Measurements from ENCODE around the gene ERAP2. TPM values are rescaled to one million over a fixed set of nuclear protein-coding genes. Genes with fewer than 3 reads are reported as not detected.
A peak's percentile ranks its signal among the peaks of the same experiment; 100 is the strongest.
"Not testable (repeated sequence)": the region's sequence is repeated elsewhere in the genome, so short reads cannot be mapped to it uniquely, and the experiment has no call there.

The ERAP2 gene
- total RNA-seq, 1 donor from 2014 or later: 31.2 TPM

DNA sequence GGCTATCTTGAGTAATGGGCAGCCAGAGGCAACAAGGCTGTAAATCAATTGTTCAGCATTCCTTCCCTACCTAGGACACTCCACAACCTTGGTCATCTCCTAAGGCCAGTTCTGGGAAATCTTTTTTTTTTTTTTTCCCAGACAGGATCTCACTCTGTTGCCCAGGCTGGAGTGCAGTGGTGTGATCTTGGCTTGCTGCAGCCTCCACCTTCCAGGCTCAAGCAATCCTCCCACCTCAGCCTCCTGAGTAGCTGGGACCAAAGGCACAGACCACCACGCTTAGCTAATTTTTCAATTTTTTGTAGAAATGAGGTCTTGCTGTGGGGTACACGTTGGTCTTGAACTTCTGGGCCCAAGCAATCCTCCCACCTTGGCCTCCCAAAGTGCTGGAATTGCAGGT lies 54.7 kb downstream of the ERAP2 start:
- DNase-seq (ENCODE audit: low read depth in 2 of 2): not testable (repeated sequence)

DNA sequence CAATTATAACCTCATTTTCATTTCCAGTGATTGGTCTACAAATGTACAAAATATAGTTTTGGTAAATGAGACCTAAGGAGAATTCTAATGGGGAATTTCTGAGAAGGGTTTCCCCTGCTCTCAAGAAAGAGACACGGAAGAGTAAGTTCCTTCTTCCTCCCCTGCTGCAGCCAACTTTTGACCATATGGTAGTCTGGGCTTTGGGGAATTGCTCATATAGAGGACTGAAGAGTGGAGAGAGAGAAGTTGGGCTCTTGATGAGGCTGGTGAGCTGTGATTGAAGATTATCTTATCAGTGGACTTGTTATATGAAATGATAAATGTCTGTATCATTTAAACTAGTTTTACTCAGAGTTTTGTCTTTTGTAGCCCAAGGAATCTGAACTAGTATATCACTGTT lies 55.3 kb downstream of the ERAP2 start:
- DNase-seq (ENCODE audit: low read depth in 2 of 2): no peak

DNA sequence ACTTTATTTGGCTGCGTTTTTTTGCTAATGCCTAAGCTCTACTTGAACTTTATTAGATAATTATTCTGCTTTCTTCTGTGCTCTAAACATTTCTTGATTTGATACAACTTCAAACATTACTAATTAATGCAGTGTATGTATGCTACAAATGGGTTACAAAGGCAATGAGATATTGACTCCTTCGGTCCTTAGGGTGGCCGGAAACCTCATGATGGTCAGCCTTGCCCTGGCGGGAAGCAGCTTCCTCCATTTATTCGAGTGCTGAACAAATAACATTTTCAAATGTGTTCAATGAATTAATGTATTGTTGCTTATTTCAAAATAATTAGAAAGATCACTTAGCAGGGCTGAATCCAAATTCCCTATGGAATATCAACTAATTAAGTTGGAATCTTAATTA lies 55.7 kb downstream of the ERAP2 start:
- DNase-seq (ENCODE audit: low read depth in 2 of 2): no peak

DNA sequence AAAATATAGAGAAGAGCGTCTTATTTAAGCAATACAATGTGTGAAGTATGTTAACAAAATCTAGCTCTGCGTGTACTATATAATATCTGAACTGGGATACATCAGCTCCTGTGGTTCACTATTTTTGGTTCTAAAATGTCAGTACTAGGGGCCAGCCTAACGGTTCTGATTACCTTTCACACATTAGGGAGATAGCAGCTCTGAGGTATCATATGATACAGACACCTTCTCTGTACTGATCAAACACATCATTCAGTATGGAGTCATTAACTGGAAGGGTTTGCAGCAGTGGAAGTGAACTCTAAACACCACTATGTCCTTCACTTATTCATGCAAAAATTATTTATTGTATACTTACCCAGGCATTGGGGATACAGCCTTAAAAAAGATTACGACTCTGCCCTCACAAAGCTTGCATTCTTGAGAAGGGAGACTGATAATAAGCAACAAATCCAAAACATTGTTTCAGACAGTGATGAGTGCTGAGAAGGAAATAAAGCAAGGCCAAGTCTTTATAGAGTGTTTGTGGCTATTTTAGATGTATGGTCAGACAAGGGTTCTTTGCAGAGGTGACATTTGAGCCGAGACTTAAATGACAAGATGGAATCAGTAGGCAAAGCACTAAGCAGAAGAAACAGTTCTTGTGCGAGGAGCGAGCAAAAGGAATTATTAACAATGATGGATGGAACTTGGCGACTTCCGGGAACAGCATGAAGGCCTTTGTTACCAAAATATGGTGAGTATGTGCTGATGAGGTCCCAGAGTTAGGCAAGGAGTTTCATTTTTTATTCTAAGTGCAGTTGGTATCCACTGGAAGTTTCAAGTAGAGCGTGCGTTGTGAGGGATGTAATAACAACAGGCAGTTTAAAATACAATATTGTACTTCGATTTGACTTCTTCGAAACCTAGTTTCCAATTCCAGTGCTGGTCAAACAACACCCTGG lies 57.7 kb downstream of the ERAP2 start:
- DNase-seq (ENCODE audit: low read depth in 2 of 2): peak in 1 of 2 donors; percentile 51

DNA sequence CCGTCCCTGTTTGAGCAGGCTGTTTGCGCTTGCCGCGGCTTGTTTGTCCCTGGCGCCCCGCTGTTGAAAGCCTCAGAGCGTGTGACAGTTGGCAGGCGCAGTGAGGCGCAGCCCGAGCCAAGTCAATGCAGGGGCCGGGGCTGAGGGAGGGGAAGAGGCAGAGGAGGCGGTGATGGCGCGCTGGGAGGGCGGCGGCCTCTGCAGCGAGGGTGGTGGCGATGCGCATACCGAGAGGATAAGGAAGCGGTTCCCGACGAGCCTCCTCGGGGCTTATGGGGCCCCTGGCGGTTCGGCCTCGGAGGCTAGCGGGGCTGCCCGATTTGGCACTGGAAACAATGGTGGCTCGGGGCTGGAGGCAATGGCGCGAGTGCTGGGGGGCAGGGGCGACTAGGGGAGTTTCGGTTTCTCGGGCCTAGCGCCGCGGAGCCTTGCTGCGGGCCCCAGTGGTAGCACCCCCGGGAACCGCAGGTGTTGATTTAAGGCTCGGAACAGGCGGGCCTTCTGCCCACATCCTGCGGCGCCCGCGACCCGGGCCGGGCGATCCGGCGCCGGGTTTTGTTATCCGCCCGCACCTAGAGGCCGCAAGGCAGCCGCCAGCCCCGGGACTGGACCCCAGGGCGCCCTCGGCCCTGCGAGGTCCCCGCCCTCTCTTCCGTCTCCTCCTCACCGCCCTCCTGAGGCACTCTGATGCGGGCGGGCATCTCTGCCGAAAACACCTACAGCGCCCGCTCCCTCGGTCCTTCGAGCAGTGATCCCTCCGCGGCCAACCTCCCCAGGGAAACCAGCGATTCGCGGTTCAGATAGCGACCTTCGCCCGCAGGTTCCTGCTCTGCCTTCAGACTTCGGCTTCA lies 58.6 kb downstream of the ERAP2 start:
- peak; percentile 91 to 94 for DNase-seq (ENCODE audit: low read depth in 2 of 2)

DNA sequence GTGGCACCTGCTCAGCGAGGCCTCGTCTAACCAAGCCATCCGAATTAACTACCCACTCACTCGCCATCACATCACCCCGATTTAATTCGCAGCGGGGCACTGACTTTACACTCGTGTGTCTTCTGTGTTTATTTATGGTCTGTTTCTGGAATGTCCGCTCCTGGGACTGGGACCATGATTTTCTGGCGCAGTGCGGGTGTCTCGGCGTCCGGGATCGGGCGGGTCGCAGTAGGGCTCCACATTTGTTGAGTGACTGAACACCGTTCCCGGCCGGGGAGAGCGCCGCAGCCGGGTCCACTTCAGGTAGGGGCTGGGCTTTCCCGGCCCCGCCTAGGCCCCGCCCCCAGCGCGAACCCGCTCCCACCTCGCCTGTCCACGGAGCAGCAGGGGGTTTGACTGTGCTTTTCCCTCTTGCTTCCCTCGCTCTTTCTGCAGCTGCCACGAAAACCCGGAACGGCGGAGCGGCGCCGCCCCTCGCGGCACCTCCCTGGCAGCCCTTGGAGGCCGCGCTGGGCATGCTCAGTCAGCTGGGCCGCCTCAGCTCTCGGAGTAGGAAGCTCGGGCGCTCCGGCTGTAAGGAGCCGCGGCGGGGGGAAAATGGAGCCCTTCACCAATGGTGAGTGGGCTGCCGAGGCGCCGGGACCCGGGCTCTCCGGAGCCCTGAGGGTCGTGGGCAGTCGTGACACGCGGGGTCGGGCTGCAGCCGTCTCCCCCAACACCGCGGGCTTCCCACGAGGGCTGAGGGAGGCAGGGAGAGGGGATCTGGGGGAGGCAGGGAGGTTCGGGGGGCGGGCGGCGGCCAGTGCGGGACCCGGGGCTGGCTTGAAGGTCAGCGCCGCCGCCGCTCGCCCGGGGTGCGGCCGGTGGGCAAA lies 59.5 kb downstream of the ERAP2 start, which contains the start of gene LNPEP:
Gene LNPEP (plus strand): TSS at position 522 of the 872 bp plus-strand sequence. CDS start 76 bp downstream, at position 598.
- DNase-seq (ENCODE audit: low read depth in 2 of 2): peak; percentile 98

DNA sequence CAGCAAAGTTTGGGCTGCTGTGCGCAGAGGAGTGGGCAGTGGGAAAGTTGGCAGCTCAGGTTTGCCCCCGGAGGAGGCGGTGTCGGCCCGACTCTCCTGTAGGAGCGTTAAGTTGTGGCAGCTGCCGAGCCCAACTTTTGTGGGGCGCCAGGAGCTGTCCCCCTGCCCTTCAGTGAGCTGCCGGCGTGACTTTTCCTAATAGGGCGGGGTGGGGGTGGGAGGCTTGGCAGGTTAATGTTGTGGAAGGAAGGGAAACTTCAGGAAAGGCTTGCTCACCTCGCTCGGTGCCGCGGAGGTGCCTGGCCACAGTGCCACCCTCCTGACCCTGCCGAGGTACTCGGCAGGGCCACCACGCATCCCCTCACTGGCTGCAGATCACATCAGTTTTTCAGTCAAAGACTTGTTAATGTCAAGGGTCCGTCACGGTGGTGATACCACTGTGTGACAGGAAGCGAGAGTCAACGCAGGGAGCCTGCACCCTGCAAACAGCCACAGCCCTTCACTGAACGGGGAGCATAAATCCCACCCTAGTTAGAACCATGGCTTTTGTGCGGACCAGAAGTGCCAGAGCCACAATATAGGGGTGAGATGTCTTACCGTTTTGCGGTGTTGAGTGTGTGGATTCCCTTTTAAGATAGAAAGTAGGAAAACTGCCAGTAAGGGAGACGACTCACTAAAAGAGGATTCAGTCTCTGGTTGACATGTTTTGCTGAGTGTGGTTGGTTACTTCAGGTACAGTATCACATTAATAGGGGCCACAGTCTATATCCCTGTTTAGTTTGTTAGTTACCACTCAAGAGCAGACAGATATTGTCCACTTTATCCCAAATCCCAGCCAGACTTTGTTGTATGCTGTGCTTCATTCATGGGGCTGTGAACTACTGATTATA lies 60.4 kb downstream of the ERAP2 start:
- DNase-seq (ENCODE audit: low read depth in 2 of 2): peak; percentile 40 to 43

DNA sequence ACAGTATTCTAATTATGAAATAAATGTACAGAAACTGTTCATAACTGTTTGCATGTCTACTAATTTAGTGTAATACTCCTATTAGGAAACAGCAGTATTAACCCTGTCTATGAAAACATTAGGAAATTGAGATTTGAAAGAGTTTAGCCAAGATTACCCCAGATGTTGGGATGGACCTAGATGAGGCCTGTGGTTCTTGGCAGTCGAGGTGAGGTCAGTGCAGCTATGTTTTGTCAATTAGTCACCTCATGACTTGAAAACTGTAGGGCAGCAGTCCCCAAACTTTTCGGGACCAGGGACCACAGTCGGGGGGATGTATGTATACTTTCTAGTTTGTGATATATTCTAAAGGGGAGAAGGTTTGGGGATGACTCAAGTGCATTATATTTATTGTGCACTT lies 64.3 kb downstream of the ERAP2 start:
- no peak for DNase-seq (ENCODE audit: low read depth in 2 of 2)

DNA sequence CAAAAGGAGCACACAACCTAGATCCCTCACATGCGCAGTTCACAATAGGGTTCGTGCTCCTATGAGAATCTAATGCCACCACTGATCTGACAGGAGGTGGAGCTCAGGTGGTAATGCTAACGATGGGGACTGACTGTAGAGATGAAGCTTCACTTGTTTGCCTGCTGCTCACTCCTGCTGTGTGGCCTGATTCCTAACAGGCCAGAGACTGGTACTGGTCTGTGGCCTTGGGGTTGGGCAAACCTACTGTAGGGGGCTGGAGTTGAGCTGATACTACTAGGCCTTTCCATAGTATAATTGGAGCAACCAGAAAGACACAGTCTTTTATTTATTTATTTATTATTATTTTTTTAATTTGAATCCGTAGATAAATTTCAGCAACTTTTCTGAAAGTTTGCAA lies 64.8 kb downstream of the ERAP2 start:
- no peak for DNase-seq (ENCODE audit: low read depth in 2 of 2)

DNA sequence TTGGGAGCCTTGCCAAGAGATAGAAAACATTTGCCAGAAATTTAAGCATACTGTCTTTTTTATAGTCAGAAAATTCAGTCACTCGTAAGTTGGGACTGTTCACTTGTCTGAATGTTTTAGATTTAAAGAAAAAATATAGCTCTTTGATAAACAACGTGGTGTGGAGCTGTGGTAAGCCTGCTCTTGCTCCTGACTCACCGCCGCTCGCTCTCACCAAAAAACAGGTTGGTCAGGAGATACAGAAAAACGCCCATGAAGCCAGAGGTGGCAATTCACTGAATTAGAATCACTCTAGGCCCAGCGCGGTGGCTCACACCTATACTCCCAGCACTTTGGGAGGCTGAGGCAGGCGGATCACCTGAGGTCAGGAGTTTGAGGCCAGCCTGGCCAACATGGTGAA lies 65.8 kb downstream of the ERAP2 start:
- DNase-seq (ENCODE audit: low read depth in 2 of 2): no peak

DNA sequence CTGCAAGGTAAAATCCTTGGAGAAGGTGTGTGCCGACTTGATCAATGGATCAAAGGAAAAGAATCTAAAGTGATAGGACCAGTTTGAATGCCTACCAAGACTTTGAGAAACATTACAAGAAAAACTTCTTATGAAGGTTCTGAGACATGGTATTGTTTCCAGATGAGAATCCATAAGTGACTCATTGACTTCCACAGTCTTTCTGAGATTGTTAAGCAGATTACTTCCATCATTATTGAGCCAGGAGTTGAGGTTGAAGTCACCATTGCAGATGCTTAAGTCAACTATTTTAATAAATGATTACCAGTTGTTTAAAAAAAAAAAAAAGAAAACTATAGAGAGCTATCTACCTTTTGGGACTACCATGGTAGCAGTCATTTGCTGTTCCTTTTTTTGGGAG lies 66.6 kb downstream of the ERAP2 start:
- DNase-seq (ENCODE audit: low read depth in 2 of 2): peak in 1 of 2 donors; percentile 67

DNA sequence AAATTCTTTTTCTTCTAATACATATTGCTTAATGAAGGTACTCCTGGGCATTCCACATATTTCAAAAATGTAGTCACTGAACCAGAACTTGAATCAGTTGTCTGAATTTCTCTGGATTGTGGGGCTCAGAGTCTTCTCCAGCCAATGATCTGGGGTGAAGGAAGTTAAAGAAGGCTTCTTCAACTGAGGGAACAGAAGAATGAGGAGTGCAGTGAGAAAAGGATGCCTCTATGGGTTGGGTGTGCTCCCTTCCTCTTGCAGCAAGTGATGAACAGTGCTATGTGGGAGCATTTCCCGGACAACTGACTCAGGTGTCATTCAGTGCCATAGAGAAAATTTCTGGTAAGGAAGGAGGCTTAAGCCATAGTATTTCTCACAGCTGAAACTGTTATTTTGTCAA lies 67.5 kb downstream of the ERAP2 start:
- no peak for DNase-seq (ENCODE audit: low read depth in 2 of 2)

DNA sequence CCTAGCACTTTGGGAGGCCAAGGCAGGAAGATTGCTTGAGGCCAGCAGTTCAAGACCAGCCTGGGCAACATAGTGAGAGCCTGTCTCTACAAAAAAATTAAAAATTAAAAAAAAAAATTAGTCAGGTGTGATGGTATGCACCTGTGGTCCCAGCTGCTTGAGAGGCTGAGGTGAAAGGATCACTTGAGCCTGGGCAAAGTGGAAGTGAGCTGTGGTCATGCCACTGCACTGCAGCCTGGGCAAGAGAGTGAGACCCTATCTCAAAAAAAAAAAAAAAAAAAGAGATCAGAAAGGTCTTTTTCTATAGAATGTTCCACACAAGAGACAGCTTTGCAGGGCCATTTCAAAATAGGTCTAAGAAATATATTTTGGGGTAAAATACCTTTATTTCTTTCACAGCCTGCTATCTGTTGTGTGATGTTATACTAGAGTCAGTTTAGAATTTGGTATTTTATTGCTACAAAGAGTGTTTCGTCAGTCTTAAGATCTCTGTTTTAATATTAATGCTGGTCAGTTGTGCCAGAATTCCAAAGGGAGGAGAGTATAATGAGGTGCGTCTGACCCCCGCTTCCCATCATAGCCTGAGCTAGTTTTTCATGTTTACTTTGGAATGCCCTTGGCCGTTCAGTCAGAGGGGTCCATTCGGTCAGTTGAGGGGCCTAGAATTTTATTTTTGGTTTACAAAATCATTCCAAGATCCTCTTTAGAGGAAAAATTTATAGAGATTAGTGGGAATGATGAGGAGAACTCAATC lies 69.0 kb downstream of the ERAP2 start:
- DNase-seq (ENCODE audit: low read depth in 2 of 2): no peak

DNA sequence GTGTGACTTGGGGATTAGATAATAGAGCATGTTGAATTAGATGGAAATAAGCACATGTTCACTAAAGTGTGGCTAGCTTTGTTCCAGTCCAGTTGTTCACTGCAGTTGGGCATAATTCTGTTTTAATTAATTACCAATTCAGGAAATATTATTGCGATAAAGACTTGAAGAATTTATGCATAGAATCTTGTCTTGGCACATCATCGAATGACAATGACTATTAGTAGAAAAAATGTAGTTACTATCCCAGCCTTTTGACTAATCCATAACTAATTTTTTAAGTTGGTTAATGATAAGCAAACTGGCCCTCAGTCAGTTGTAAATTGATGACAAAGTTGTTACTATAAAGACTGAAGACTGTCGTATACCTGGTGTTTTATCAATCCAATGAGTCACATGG lies 70.1 kb downstream of the ERAP2 start:
- no peak for DNase-seq (ENCODE audit: low read depth in 2 of 2)

DNA sequence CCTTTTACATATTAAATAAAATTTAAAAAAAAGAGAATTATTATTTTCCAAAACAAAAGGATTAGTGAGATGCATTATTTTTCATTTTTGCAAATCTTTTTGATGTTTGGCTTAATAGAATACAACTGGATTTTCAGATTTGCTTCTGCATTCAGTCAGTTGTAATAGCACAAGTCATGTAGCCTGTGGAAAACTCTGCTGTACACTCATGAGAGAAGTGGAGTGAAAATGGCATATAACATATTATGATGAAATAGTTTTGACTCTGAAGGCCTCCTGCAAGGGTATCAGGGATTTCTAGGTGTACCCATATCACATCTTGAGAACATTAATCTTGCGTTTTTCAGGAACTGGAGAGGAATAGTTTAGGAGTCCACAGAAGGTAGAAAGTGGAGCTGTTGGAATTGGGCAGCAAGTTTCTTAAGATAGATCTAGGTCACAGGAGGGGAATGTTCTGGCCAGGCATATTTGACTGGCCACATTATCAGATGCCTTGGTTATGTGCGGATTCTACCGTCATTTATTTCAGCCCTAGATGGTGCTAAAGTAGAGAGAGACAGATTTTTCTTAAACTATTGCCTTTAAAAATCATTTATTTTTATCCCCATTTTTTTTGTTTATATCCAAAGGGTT lies 75.9 kb downstream of the ERAP2 start:
- DNase-seq (ENCODE audit: low read depth in 2 of 2): no peak

DNA sequence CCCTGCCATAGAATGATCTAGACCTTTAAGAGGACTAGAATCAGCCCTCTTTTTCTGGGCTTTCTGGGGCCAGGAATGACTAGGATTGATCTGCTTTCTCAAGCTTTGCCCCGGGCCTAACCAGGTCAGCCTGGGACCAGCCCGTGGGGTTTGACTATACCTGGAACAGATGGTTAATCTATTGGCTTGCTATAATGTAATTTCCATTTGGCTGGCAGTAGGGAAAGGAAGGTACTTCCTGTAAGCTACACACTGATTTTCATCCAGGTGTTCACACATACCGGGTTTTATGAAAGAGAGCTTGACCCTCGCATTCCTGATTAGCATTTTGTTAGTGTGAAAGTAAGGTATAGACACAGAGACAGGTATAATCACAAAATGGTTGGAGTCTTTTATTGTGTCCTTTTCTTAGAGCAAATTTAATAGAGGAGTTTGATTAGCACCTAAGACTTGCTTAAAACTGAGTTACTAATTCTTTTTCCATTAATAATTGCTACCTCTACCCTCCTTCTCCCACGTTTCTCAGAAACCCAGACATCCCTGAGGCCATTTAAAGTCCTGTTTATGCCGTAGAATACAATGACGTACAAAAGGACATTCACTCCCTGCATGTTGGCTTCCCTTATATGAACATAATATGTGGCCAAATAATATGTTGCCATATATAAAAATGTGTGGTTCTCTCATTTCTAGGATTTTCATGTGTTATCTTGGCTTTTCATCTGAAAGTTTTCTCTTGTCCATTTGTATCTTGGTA lies 76.9 kb downstream of the ERAP2 start:
- no peak for DNase-seq (ENCODE audit: low read depth in 2 of 2)

DNA sequence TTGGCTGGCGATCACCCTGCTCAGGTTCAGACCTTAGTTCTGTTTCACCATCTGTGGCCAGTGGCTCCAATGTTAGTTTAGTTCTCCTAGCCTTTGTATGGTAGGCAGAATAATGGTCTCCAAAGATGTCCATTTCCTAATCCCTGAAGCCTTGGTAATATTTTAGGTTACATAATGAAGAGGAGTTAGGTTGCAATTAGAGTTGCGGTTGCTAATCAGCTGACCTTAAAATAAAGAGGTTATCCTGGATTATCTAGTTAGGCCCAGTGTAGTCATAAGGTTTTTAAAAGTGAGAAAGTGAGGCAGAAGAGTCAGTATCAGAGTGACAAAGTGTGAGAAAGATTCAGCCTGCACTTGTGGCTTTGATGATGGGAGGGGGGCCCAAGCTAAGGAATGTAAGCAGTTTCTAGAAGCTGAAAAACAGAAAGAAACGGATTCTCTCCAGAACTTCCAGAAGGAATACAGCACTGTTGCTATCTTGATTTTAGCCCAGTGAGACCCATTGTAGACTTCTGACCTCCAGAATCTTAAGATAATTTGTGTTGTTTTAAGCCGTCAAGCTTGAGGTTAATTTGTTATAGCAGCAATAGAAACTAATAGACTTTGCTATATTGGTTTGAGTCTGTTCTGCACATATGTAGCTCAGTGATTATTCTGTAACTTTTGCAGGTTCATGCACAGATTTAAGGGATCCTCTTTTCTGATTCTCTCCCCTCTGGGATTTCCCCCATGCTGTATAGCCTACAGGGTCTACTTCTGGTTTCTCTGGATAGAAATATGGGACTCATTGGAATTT lies 81.2 kb downstream of the ERAP2 start:
- DNase-seq (ENCODE audit: low read depth in 2 of 2): no peak

DNA sequence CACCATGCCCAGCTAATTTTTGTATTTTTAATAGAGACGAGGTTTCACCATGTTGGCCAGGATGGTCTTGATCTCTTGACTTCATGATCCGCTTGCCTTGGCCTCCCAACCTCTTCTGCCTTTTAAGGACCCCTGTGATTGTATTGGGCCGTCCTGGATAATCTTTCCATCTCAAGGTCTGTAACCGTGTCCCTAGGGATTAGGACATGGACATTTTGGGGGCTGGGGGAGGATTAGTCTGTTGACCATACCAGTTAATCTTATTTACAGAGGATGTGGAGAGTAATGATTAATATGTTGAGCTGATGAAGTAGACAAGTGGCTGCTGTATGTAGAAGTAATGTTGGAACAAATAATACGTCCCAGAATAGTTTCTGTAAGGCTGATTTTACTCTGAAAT lies 82.7 kb downstream of the ERAP2 start:
- DNase-seq (ENCODE audit: low read depth in 2 of 2): no peak

All from lung microvascular endothelial cell (primary cell).